Measurements from ENCODE around the gene NRG3. TPM values are rescaled to one million over a fixed set of nuclear protein-coding genes. Genes with fewer than 3 reads are reported as not detected.

Gene NRG3
- total RNA-seq, 4 donors from 2014 or later, result 0.20 to 1.1 (median 0.84) TPM; not detected in 1

- Histone ChIP-seq H3K36me3 (no peaks in the 10 kb centered on the region), H3K9me3 (peaks cover 0 to 2% (median 0%) of the 10 kb centered on the region in 4 donors), H3K4me1 (no peaks in the 10 kb centered on the region), H3K4me3 (no peak overlapping the region), H3K27me3 (no peaks in the 10 kb centered on the region), H3K27ac (no peak overlapping the region)
- no peak for TF ChIP-seq POLR2A (IDR thresholded peaks at IDR 0.05)
- no peak for TF ChIP-seq EP300 (IDR thresholded peaks at IDR 0.05)
- TF ChIP-seq CTCF (IDR thresholded peaks at IDR 0.05), result no peak
- DNase-seq (ENCODE audit: low spot score in 2 of 2), result no peak
- 59 to 74% methylated on average over 2 of the region's 2 CpGs for WGBS, 2 donors
These were observed 249.7 kb downstream of the NRG3 start for GRCh38 chr10:82124713-82125112.

- Histone ChIP-seq H3K27ac (no peak overlapping the region), H3K9me3 (peaks cover 0 to 14% (median 0%) of the 10 kb centered on the region in 4 donors), H3K36me3 (no peaks in the 10 kb centered on the region), H3K27me3 (no peaks in the 10 kb centered on the region), H3K4me1 (no peaks in the 10 kb centered on the region), H3K4me3 (no peak overlapping the region)
- 67 to 72% methylated on average over 2 of the region's 2 CpGs for WGBS, 2 donors
- TF ChIP-seq POLR2A (IDR thresholded peaks at IDR 0.05), result no peak
- TF ChIP-seq EP300 (IDR thresholded peaks at IDR 0.05), result no peak
- TF ChIP-seq CTCF (IDR thresholded peaks at IDR 0.05), result no peak
- no peak for DNase-seq (ENCODE audit: low spot score in 2 of 2)
These were observed 253.5 kb downstream of the NRG3 start for GRCh38 chr10:82128527-82128926.

- Histone ChIP-seq H3K27ac (no peak overlapping the region), H3K4me1 (no peaks in the 10 kb centered on the region), H3K27me3 (no peaks in the 10 kb centered on the region), H3K36me3 (no peaks in the 10 kb centered on the region), H3K9me3 (peaks cover 0 to 19% (median 0%) of the 10 kb centered on the region in 4 donors), H3K4me3 (no peak overlapping the region)
- TF ChIP-seq EP300 (IDR thresholded peaks at IDR 0.05) (no peak), CTCF (IDR thresholded peaks at IDR 0.05) (no peak)
- WGBS, 2 donors, result 70 to 82% methylated on average over 1 of the region's 1 CpG
- DNase-seq (ENCODE audit: low spot score in 2 of 2), result no peak
These were observed 261.1 kb downstream of the NRG3 start for GRCh38 chr10:82136103-82136502.

- Histone ChIP-seq H3K4me3 (no peak overlapping the region), H3K9me3 (no peaks in the 10 kb centered on the region), H3K4me1 (no peaks in the 10 kb centered on the region), H3K27ac (no peak overlapping the region), H3K27me3 (no peaks in the 10 kb centered on the region), H3K36me3 (no peaks in the 10 kb centered on the region)
- WGBS, 2 donors, result 49 to 66% methylated on average over 3 of the region's 3 CpGs
- TF ChIP-seq POLR2A (IDR thresholded peaks at IDR 0.05) (no peak), CTCF (IDR thresholded peaks at IDR 0.05) (no peak), EP300 (IDR thresholded peaks at IDR 0.05) (no peak)
- no peak for DNase-seq (ENCODE audit: low spot score in 2 of 2)
These were observed 269.2 kb downstream of the NRG3 start for GRCh38 chr10:82144153-82144552.

GRCh38 chr10:82148764-82149163 lies 273.8 kb downstream of the NRG3 start:
- DNase-seq (ENCODE audit: low spot score in 2 of 2), result no peak

More at GRCh38 chr10:82148764-82149163, 273.8 kb downstream of the NRG3 start:
- Histone ChIP-seq H3K4me3 (no peak overlapping the region), H3K27me3 (no peaks in the 10 kb centered on the region), H3K36me3 (no peaks in the 10 kb centered on the region), H3K9me3 (no peaks in the 10 kb centered on the region), H3K27ac (no peak overlapping the region), H3K4me1 (no peaks in the 10 kb centered on the region)
- 33 to 40% methylated on average over 1 of the region's 1 CpG for WGBS, 2 donors
- no peak for TF ChIP-seq POLR2A (IDR thresholded peaks at IDR 0.05)
- TF ChIP-seq EP300 (IDR thresholded peaks at IDR 0.05), result no peak
- TF ChIP-seq CTCF (IDR thresholded peaks at IDR 0.05), result no peak

All from tibial nerve (tissue), 4 donors.